ENCODE data around the gene CAPNS1.

DNA sequence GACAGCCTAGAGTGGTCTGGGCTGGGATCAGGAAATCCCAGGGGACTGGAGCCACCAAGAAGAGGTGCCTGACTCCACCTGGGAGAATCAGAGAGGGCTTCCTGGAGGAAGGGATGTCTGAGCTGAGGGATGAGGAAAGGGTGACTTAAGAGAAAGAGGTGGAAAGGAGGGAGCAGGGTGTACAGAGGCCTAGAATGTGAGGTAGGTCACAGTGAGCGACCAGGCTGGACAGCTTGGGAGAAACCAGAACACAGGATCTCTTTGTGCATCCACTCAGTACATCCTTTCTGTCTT lies 23.6 kb upstream of the CAPNS1 start:
- TF ChIP-seq, protein P1, sequence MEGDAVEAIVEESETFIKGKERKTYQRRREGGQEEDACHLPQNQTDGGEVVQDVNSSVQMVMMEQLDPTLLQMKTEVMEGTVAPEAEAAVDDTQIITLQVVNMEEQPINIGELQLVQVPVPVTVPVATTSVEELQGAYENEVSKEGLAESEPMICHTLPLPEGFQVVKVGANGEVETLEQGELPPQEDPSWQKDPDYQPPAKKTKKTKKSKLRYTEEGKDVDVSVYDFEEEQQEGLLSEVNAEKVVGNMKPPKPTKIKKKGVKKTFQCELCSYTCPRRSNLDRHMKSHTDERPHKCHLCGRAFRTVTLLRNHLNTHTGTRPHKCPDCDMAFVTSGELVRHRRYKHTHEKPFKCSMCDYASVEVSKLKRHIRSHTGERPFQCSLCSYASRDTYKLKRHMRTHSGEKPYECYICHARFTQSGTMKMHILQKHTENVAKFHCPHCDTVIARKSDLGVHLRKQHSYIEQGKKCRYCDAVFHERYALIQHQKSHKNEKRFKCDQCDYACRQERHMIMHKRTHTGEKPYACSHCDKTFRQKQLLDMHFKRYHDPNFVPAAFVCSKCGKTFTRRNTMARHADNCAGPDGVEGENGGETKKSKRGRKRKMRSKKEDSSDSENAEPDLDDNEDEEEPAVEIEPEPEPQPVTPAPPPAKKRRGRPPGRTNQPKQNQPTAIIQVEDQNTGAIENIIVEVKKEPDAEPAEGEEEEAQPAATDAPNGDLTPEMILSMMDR (IDR thresholded peaks at IDR 0.05; ENCODE audit: insufficient read depth, low read length) = no peak
- no peak for TF ChIP-seq GABPA (IDR thresholded peaks at IDR 0.05; ENCODE audit: low read depth)

Measured in HL-60 (cell line).